Panc1 (cell line): ENCODE data around the gene MTF1. TPM values are rescaled to one million over a fixed set of nuclear protein-coding genes. Genes with fewer than 3 reads are reported as not detected.

ENCODE experiments used
- ATAC-seq: fragments of 200-7000 bp; cut with Tn5 transposase; 2 replicates; pipeline ENCODE4 v1.9.1; 2020; ENCODE audit warnings: mild to moderate bottlenecking, moderate library complexity
- BruUV-seq: library from RNA; stranded (reverse); fragments of 400-500 nt; replicated peaks from 2 replicates; lab custom pipeline; 2021; lab: Mats Ljungman, UMichigan
- CTCF ChIA-PET: fragments of 300-600 bp; sonication (Branson Sonifier 250); formaldehyde crosslinking; loops from one replicate; lab custom pipeline; 2022; ENCODE audit warnings: antibody characterized with exemption; lab: Charles Lee
- POLR2A ChIA-PET: fragments of 300-600 bp; sonication (Branson Sonifier 250); formaldehyde crosslinking; loops from one replicate; lab custom pipeline; 2022; ENCODE audit warnings: antibody characterized with exemption; lab: Charles Lee
- DNase-seq: peaks from one replicate; pipeline ENCODE4 v3.0.0-alpha.2; 2010; ENCODE audit warnings: low read depth, low spot score
- H3K27ac ChIP-seq: 2 replicates; pipeline ENCODE4 v1.5.1; 2011; ENCODE audit warnings: mild to moderate bottlenecking, low read length, inconsistent platforms
- H3K27me3 ChIP-seq: fragments of 200-500 bp; sonication (Bioruptor generic); 2 replicates; pipeline ENCODE4 v1.6.0; 2014; ENCODE audit warnings: low read length, inconsistent platforms; ENCODE audit not compliant: control insufficient read depth, insufficient read depth
- H3K36me3 ChIP-seq: fragments of 200-500 bp; sonication (Bioruptor generic); 2 replicates; pipeline ENCODE4 v1.5.1; 2014; ENCODE audit warnings: inconsistent platforms, mild to moderate bottlenecking, low read length, moderate library complexity; ENCODE audit not compliant: control insufficient read depth, insufficient read depth
- H3K4me1 ChIP-seq: 2 replicates; pipeline ENCODE4 v1.5.1; 2011; ENCODE audit warnings: inconsistent platforms, mild to moderate bottlenecking, low read length, moderate library complexity; ENCODE audit not compliant: control insufficient read depth, insufficient read depth
- H3K4me3 ChIP-seq, 2 experiments: 2 replicates each; pipeline ENCODE4 v1.5.1; 2011 to 2012; ENCODE audit warnings: low read depth in 2 of 2, low read length in 2 of 2, mild to moderate bottlenecking in 2 of 2, inconsistent platforms in 1 of 2, moderate library complexity in 1 of 2
- H3K9me3 ChIP-seq: fragments of 200-500 bp; sonication (Bioruptor generic); 2 replicates; pipeline ENCODE4 v1.5.1; 2014; ENCODE audit warnings: low read depth, mild to moderate bottlenecking, inconsistent platforms, low read length, moderate library complexity; ENCODE audit not compliant: control insufficient read depth, insufficient read depth
- POLR2AphosphoS5 ChIP-seq: IDR thresholded peaks from 2 replicates; pipeline ENCODE4 v1.6.1; 2012; ENCODE audit warnings: mild to moderate bottlenecking, low read depth, low read length, moderate library complexity
- SIN3A ChIP-seq: IDR thresholded peaks from 2 replicates; pipeline ENCODE4 v1.6.1; 2012; ENCODE audit warnings: low read depth, mild to moderate bottlenecking, low read length, moderate library complexity, borderline replicate concordance; ENCODE audit not compliant: insufficient read depth
- TCF7L2 ChIP-seq: IDR thresholded peaks from 2 replicates; pipeline ENCODE4 v1.6.1; 2011; ENCODE audit warnings: mild to moderate bottlenecking, low read depth, low read length, inconsistent platforms
- in situ Hi-C: cut with HindIII; loops from 2 replicates; pipeline ENCODE4 v1.10.0; 2016; ENCODE audit warnings: low sequenced_read_pairs, low pct_unique_long_range_greater_than_20kb
- intact Hi-C: fragments of 100-400 bp; cut with micrococcal nuclease; formaldehyde crosslinking; loops from one replicate; pipeline ENCODE4 v1.10.0; 2022; ENCODE audit not compliant: unreplicated experiment
- total RNA-seq: library from RNA; stranded (reverse); gene quantifications from one replicate; pipeline ENCODE4 v1.2.1, GENCODE V29; 2021; ENCODE audit not compliant: unreplicated experiment
- TF ChIP-seq, protein P1 (sequence below): fragments of 450-650 bp; IDR thresholded peaks from 2 replicates; pipeline ENCODE4 v1.5.1; 2017; ENCODE audit warnings: mild to moderate bottlenecking
- TF ChIP-seq, protein P2 (sequence below), 2 experiments: IDR thresholded peaks; 2 replicates each; pipeline ENCODE4 v1.6.1; 2011 to 2012; ENCODE audit warnings: low read depth in 2 of 2, control low read depth in 1 of 2, low read length in 1 of 2, mild to moderate bottlenecking in 1 of 2, moderate library complexity in 1 of 2; ENCODE audit not compliant: insufficient read depth in 1 of 2

The MTF1 gene
- total RNA-seq, 1 experiment from 2014 or later, result 26.2 TPM

DNA sequence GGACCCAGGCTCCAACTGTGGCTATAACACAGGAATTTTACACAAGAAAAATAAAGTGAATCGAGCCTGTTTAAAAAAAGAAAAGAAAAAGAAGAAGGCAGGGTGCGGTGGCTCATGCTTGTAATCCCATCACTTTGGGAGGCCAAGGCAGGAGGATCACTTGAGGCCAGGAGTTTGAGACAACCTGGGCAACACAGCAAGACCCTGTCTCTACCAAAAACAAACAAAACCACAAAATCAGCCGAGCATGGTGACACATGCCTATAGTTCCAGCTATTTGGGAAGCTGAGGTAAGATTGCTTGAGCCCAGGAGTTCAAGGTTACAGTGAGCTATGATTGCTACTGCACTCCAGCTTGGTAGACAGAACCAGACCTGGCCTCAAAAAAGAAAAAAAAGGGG, 17.7 kb downstream of the MTF1 start:
- DNase-seq (no peak), ATAC-seq (no peak)
- Histone ChIP-seq H3K27me3 (no peaks in the 10 kb centered on the region), H3K4me1 (no peaks in the 10 kb centered on the region), H3K36me3 (peaks cover 6% of the 10 kb centered on the region; the same call in 1 of the 2 replicates), H3K4me3 (no peak overlapping the region), H3K9me3 (no peaks in the 10 kb centered on the region), H3K27ac (no peak overlapping the region)
- intact Hi-C loops (no loop called here), in situ Hi-C loops (no loop called here)
- POLR2A ChIA-PET, result no interaction called here
- no TSS peak for BruUV-seq
- CTCF ChIA-PET, result no interaction called here
- TF ChIP-seq, protein P1, sequence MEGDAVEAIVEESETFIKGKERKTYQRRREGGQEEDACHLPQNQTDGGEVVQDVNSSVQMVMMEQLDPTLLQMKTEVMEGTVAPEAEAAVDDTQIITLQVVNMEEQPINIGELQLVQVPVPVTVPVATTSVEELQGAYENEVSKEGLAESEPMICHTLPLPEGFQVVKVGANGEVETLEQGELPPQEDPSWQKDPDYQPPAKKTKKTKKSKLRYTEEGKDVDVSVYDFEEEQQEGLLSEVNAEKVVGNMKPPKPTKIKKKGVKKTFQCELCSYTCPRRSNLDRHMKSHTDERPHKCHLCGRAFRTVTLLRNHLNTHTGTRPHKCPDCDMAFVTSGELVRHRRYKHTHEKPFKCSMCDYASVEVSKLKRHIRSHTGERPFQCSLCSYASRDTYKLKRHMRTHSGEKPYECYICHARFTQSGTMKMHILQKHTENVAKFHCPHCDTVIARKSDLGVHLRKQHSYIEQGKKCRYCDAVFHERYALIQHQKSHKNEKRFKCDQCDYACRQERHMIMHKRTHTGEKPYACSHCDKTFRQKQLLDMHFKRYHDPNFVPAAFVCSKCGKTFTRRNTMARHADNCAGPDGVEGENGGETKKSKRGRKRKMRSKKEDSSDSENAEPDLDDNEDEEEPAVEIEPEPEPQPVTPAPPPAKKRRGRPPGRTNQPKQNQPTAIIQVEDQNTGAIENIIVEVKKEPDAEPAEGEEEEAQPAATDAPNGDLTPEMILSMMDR, result no peak
- TF ChIP-seq, protein P2, sequence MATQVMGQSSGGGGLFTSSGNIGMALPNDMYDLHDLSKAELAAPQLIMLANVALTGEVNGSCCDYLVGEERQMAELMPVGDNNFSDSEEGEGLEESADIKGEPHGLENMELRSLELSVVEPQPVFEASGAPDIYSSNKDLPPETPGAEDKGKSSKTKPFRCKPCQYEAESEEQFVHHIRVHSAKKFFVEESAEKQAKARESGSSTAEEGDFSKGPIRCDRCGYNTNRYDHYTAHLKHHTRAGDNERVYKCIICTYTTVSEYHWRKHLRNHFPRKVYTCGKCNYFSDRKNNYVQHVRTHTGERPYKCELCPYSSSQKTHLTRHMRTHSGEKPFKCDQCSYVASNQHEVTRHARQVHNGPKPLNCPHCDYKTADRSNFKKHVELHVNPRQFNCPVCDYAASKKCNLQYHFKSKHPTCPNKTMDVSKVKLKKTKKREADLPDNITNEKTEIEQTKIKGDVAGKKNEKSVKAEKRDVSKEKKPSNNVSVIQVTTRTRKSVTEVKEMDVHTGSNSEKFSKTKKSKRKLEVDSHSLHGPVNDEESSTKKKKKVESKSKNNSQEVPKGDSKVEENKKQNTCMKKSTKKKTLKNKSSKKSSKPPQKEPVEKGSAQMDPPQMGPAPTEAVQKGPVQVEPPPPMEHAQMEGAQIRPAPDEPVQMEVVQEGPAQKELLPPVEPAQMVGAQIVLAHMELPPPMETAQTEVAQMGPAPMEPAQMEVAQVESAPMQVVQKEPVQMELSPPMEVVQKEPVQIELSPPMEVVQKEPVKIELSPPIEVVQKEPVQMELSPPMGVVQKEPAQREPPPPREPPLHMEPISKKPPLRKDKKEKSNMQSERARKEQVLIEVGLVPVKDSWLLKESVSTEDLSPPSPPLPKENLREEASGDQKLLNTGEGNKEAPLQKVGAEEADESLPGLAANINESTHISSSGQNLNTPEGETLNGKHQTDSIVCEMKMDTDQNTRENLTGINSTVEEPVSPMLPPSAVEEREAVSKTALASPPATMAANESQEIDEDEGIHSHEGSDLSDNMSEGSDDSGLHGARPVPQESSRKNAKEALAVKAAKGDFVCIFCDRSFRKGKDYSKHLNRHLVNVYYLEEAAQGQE (IDR thresholded peaks at IDR 0.05; ENCODE audit: insufficient read depth in 1 of 2, low read depth in 2 of 2, low read length in 1 of 2), result no peak
- TF ChIP-seq SIN3A, result no peak
- TF ChIP-seq POLR2AphosphoS5, result no peak
- TF ChIP-seq TCF7L2, result no peak

DNA sequence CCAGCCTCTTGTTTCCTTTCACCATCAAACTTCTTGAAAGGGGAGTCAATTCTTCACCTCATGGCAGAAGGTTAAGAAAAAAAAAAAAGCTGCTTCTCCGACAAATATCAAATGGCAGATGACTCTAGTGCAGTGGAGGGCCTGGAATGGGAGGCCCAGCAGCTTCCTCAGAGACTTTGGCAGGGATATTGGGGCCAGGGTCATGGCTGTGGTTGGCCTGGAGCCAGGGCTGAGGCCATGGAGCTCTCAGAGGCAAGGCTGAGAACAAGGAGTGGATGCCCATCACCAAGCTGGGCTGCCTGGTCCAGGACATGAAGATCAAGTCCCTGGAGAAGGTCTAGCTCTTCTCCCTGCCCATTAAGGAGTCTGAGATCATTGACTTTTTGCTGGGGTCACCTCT, 18.7 kb downstream of the MTF1 start:
- Histone ChIP-seq H3K4me1 (no peaks in the 10 kb centered on the region), H3K9me3 (no peaks in the 10 kb centered on the region), H3K4me3 (no peak overlapping the region), H3K36me3 (peaks cover 13% of the 10 kb centered on the region), H3K27me3 (no peaks in the 10 kb centered on the region), H3K27ac (no peak overlapping the region)
- intact Hi-C loops (no loop called here), in situ Hi-C loops (no loop called here)
- no TSS peak for BruUV-seq
- ChIA-PET CTCF (no interaction called here), POLR2A (no interaction called here)
- ATAC-seq (no peak), DNase-seq (no peak)
- no peak for TF ChIP-seq TCF7L2
- TF ChIP-seq, protein P2 (IDR thresholded peaks at IDR 0.05; ENCODE audit: insufficient read depth in 1 of 2, low read depth in 2 of 2, low read length in 1 of 2), result no peak
- no peak for TF ChIP-seq SIN3A
- TF ChIP-seq, protein P1, result no peak
- TF ChIP-seq POLR2AphosphoS5, result no peak
